KMS-11 (cell line): ENCODE measurements around the gene MS4A1.
"Not testable (repeated sequence)": the region's sequence is repeated elsewhere in the genome, so short reads cannot be mapped to it uniquely, and the experiment has no call there.

ENCODE experiments used
- H2AFZ ChIP-seq: fragments of 200-600 bp; sonication (generic); 2 replicates; pipeline ENCODE4 v1.6.1; 2016; ENCODE audit warnings: antibody characterized with exemption, mixed run types, low read depth
- H3K27ac ChIP-seq: fragments of 200-600 bp; sonication (generic); 2 replicates; pipeline ENCODE4 v1.6.1; 2016; ENCODE audit warnings: mild to moderate bottlenecking, mixed run types
- H3K27me3 ChIP-seq: fragments of 200-600 bp; sonication (generic); 2 replicates; pipeline ENCODE4 v1.6.1; 2017; ENCODE audit warnings: mild to moderate bottlenecking, low read depth, mixed run types, moderate library complexity; ENCODE audit not compliant: insufficient read depth
- H3K36me3 ChIP-seq: fragments of 200-600 bp; sonication (generic); 2 replicates; pipeline ENCODE4 v1.6.1; 2017; ENCODE audit warnings: mild to moderate bottlenecking, mixed run types; ENCODE audit not compliant: insufficient read depth
- H3K4me1 ChIP-seq: fragments of 200-600 bp; sonication (generic); 2 replicates; pipeline ENCODE4 v1.6.1; 2016; ENCODE audit warnings: mild to moderate bottlenecking, low read depth, mixed run types; ENCODE audit not compliant: poor library complexity, severe bottlenecking
- H3K4me2 ChIP-seq: fragments of 200-600 bp; sonication (generic); 2 replicates; pipeline ENCODE4 v1.7.0; 2016; ENCODE audit warnings: mild to moderate bottlenecking, mixed run types
- H3K4me3 ChIP-seq: fragments of 200-600 bp; sonication (generic); IDR thresholded peaks from 2 replicates; pipeline ENCODE4 v1.6.1; 2017; ENCODE audit warnings: low read depth, low read length, mixed read lengths; ENCODE audit not compliant: insufficient read depth
- H3K79me2 ChIP-seq: fragments of 200-600 bp; sonication (generic); 2 replicates; pipeline ENCODE4 v1.6.1; 2016; ENCODE audit warnings: low read depth, mixed run types; ENCODE audit not compliant: insufficient read depth
- H3K9ac ChIP-seq: fragments of 200-600 bp; sonication (generic); 2 replicates; pipeline ENCODE4 v1.6.1; 2016; ENCODE audit warnings: mild to moderate bottlenecking, mixed run types
- H4K20me1 ChIP-seq: fragments of 200-600 bp; sonication (generic); 2 replicates; pipeline ENCODE4 v1.6.1; 2016; ENCODE audit warnings: mild to moderate bottlenecking, mixed run types; ENCODE audit not compliant: insufficient read depth
- TF ChIP-seq, protein P1 (sequence below): fragments of 200-600 bp; sonication (generic); conservative IDR thresholded peaks from 2 replicates; pipeline ENCODE4 v1.6.1; 2017; ENCODE audit warnings: low read depth, mild to moderate bottlenecking, antibody characterized with exemption, low read length, moderate library complexity, mixed read lengths

MS4A1 gene

GRCh38 chr11:60498853-60499252 lies 43.2 kb downstream of the MS4A1 start:
- no peak overlapping the region for H2AFZ ChIP-seq
- H3K36me3 ChIP-seq = no peaks in the 10 kb centered on the region
- no peak overlapping the region for H3K4me3 ChIP-seq
- no peak overlapping the region for H3K9ac ChIP-seq
- no peaks in the 10 kb centered on the region for H3K27me3 ChIP-seq
- peaks cover 4% of the 10 kb centered on the region for H3K4me1 ChIP-seq
- no peaks in the 10 kb centered on the region for H4K20me1 ChIP-seq
- TF ChIP-seq, protein P1, sequence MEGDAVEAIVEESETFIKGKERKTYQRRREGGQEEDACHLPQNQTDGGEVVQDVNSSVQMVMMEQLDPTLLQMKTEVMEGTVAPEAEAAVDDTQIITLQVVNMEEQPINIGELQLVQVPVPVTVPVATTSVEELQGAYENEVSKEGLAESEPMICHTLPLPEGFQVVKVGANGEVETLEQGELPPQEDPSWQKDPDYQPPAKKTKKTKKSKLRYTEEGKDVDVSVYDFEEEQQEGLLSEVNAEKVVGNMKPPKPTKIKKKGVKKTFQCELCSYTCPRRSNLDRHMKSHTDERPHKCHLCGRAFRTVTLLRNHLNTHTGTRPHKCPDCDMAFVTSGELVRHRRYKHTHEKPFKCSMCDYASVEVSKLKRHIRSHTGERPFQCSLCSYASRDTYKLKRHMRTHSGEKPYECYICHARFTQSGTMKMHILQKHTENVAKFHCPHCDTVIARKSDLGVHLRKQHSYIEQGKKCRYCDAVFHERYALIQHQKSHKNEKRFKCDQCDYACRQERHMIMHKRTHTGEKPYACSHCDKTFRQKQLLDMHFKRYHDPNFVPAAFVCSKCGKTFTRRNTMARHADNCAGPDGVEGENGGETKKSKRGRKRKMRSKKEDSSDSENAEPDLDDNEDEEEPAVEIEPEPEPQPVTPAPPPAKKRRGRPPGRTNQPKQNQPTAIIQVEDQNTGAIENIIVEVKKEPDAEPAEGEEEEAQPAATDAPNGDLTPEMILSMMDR = no peak
- H3K4me2 ChIP-seq = no peak overlapping the region
- no peaks in the 10 kb centered on the region for H3K79me2 ChIP-seq
- no peak overlapping the region for H3K27ac ChIP-seq

DNA sequence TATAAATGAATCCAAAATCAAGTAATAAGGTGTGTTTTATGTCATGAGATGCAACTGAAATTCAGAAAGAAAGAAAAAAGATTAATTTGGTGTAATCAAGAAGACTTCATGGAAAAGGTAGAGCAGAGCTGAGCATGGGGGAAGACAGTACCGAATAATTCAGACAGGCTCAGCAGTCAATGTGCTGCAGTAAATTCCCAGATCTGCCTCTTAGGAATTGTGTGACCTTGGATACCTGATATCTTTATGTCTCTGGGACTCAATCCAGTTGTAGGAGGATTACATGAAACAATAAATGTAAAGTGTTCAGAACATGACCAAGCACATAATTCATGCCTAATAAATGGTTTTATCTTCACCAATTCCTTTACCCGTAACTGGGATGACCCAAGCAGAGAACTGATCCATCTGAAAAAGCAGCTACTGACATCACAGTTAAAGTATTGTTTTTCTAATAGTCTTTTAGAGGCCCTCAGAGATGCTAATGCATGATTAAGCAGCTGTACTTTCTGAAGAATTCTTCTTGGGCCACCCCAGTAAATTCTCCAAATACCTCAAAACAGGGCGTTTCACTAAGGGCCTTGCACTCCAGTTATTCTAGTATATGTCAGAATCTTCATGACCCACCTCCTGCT lies 44.7 kb downstream of the MS4A1 start:
- no peak overlapping the region for H3K4me3 ChIP-seq
- no peaks in the 10 kb centered on the region for H4K20me1 ChIP-seq
- H2AFZ ChIP-seq = no peak overlapping the region
- H3K27ac ChIP-seq = no peak overlapping the region
- no peaks in the 10 kb centered on the region for H3K79me2 ChIP-seq
- TF ChIP-seq, protein P1 = no peak
- no peak overlapping the region for H3K4me2 ChIP-seq
- no peaks in the 10 kb centered on the region for H3K36me3 ChIP-seq
- H3K27me3 ChIP-seq = no peaks in the 10 kb centered on the region
- H3K4me1 ChIP-seq = peaks cover 15% of the 10 kb centered on the region
- H3K9ac ChIP-seq = no peak overlapping the region

DNA sequence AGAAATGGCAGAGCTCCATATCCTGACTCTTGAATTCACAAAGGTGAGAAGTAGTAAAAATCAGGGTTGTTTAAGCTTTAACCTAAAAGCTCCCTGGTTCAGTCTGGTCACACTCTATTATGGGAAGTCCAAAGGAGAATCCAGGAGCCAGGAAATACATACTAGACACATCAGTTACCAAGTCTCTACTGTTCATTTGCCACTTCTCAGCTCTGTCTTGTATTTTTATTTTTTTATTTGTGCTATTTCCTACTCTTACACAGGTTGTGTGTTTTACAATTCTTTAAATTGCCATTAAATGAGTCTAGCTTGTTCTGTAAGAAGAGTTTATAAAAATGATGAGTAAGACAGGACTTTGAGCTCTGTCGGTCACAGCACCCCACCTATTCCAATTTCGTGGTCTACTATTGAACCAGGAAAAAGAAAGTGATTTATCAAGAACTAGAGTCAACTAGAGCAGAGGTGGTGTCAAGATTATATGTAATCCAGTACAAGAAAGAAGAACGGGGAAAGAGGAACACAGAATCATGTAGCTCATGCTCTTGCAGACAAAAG lies 46.7 kb downstream of the MS4A1 start:
- Histone ChIP-seq H3K9ac (no peak overlapping the region), H4K20me1 (no peaks in the 10 kb centered on the region), H3K4me3 (no peak overlapping the region), H3K27me3 (no peaks in the 10 kb centered on the region), H3K4me1 (peaks cover 15% of the 10 kb centered on the region), H3K27ac (no peak overlapping the region), H3K4me2 (no peak overlapping the region), H3K79me2 (no peaks in the 10 kb centered on the region), H2AFZ (no peak overlapping the region), H3K36me3 (no peaks in the 10 kb centered on the region)
- TF ChIP-seq, protein P1 = no peak

DNA sequence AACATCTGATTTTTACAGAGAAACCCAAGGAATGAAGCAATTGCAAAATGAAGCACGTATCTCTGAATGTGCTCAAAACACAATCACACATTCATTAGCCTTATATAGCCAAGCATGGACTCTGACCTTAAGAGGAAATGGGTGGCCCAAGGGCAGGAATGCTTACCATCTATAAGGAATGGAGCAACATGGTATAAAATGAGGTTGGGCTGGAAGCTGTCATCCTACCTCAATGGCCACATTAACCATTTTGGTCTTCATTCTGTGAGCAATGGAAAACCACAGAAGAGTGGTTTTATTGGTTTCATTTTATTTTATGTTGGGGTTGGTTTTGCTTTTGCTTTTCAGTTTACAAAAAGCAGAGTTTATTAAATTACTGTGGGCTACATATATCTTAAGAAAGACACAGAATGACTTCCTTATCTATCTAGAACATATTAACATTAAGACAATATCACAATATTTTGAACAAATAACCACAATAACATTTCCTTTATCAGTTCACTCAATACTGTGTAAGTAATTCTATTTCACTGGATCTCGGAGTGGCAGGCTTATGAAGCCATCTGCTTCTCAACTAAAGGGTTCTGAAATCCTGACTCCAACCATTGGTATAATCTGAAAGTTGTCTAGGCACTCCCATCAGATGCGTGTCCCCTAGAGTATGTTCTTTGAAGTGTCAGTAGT lies 48.7 kb downstream of the MS4A1 start:
- Histone ChIP-seq H3K4me3 (no peak overlapping the region), H4K20me1 (no peaks in the 10 kb centered on the region), H3K4me2 (peak overlapping the region; percentile 58), H3K27ac (peak overlapping the region; percentile 32; the same call in 1 of the 2 replicates), H2AFZ (peak overlapping the region; percentile 25; the same call in 1 of the 2 replicates), H3K4me1 (peaks cover 15% of the 10 kb centered on the region), H3K79me2 (no peaks in the 10 kb centered on the region), H3K27me3 (no peaks in the 10 kb centered on the region), H3K36me3 (no peaks in the 10 kb centered on the region), H3K9ac (no peak overlapping the region)
- TF ChIP-seq, protein P1 = no peak

DNA sequence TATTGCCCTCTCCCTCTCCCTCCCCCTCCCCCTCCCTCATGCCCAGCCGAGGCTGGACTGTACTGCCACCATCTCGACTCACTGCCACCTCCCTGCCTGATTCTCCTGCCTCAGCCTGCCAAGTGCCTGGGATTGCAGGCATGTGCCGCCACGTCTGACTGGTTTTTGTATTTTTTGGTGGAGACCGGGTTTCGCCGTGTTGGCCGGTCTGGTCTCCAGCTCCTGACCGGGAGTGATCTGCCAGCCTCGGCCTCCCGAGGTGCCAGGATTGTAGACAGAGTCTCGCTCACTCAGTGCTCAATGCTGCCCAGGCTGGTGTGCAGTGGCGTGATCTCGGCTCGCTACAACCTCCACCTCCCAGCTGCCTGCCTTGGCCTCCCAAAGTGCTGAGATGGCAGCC lies 54.0 kb downstream of the MS4A1 start:
- H3K36me3 ChIP-seq, H3K4me3 ChIP-seq, H3K4me1 ChIP-seq, H3K79me2 ChIP-seq, H2AFZ ChIP-seq, H3K27me3 ChIP-seq, H3K4me2 ChIP-seq, H3K27ac ChIP-seq, H3K9ac ChIP-seq, H4K20me1 ChIP-seq: not testable (repeated sequence)

GRCh38 chr11:60510209-60510608 lies 54.6 kb downstream of the MS4A1 start:
- not testable (repeated sequence) for H3K27me3 ChIP-seq, H3K4me1 ChIP-seq, H3K4me2 ChIP-seq, H3K79me2 ChIP-seq, H3K9ac ChIP-seq, H3K36me3 ChIP-seq, H3K4me3 ChIP-seq, H4K20me1 ChIP-seq, H3K27ac ChIP-seq, H2AFZ ChIP-seq
